Activated naive CD8-positive, alpha-beta T cell treated with anti-CD3 and anti-CD28 coated beads, Interleukin-2, amount 50 U/mL, for 24 hours (primary cell): Measurements from ENCODE around the gene TIAM2.
A peak's percentile ranks its signal among the peaks of the same experiment; 100 is the strongest.

Experiments
- ATAC-seq: fragments of 150-1000 bp; cut with Tn5 transposase; one replicate; pipeline ENCODE4 v1.10.0; 2021
- DNase-seq: peaks from one replicate; pipeline ENCODE4 v3.0.0; 2021
- H3K27ac Mint-ChIP-seq: one replicate; pipeline ENCODE4 v1.8.0; 2021; ENCODE audit warnings: mild to moderate bottlenecking, mixed read lengths
- H3K27me3 Mint-ChIP-seq: one replicate; pipeline ENCODE4 v1.8.0; 2021; ENCODE audit warnings: mixed read lengths
- H3K36me3 Mint-ChIP-seq: one replicate; pipeline ENCODE4 v1.8.0; 2021; ENCODE audit warnings: low read depth, mixed read lengths
- H3K4me1 Mint-ChIP-seq: one replicate; pipeline ENCODE4 v1.8.0; 2021; ENCODE audit warnings: mixed read lengths
- H3K4me3 Mint-ChIP-seq: one replicate; pipeline ENCODE4 v1.8.0; 2021; ENCODE audit warnings: mild to moderate bottlenecking, moderate library complexity, mixed read lengths
- H3K9me3 Mint-ChIP-seq: one replicate; pipeline ENCODE4 v1.8.0; 2021; ENCODE audit warnings: mixed read lengths

Gene TIAM2

DNA sequence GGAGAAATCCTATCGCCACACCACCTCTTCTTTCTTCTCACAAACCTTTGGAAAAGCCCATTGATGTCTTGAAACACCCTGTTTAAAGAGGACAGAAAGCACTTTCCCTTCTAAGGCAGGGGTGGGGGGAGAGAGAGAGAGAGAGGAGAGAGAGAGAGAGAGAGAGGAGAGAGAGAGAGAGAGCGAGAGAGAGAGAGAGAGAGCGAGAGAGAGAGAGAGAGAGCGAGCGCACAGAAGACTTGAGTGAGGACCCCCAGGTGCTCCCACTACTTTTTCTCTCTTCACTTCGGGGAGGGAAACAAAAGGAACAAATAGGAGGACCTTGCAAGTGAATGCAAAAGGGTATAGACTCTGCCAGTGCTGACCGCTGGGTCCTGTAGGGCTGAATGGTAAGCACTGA, 52.4 kb downstream of the TIAM2 start:
- no peak overlapping the region for H3K4me3 Mint-ChIP-seq
- H3K36me3 Mint-ChIP-seq = no peaks in the 10 kb centered on the region
- ATAC-seq = no peak
- no peak for DNase-seq
- H3K4me1 Mint-ChIP-seq = peaks cover 27% of the 10 kb centered on the region
- H3K27me3 Mint-ChIP-seq = peaks cover 13% of the 10 kb centered on the region
- H3K27ac Mint-ChIP-seq = no peak overlapping the region
- no peaks in the 10 kb centered on the region for H3K9me3 Mint-ChIP-seq

DNA sequence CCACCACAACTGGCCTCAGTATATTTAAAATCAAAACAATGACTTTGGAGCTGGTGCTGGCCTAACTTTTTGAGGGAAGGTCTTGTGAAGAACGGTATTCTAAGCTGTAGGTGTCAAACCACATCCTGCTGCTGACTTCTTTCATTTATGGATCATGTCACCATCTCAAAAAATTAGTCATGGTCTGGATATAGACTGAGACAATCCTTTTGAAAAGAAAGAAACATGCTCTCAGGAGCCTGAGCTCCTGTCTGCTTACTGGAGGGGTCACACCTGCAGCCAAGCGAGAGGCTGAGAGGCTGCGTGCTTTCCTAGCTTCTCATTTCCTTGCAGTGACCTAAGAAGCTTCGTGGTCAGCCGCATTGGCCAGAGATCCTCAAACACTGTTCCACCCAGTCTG, 55.2 kb downstream of the TIAM2 start:
- DNase-seq (peak; percentile 32), ATAC-seq (peak; percentile 96)
- H3K27me3 Mint-ChIP-seq = peaks cover 6% of the 10 kb centered on the region
- no peak overlapping the region for H3K4me3 Mint-ChIP-seq
- no peaks in the 10 kb centered on the region for H3K36me3 Mint-ChIP-seq
- peak overlapping the region; percentile 82 for H3K27ac Mint-ChIP-seq
- peaks cover 26% of the 10 kb centered on the region for H3K4me1 Mint-ChIP-seq
- no peaks in the 10 kb centered on the region for H3K9me3 Mint-ChIP-seq

DNA sequence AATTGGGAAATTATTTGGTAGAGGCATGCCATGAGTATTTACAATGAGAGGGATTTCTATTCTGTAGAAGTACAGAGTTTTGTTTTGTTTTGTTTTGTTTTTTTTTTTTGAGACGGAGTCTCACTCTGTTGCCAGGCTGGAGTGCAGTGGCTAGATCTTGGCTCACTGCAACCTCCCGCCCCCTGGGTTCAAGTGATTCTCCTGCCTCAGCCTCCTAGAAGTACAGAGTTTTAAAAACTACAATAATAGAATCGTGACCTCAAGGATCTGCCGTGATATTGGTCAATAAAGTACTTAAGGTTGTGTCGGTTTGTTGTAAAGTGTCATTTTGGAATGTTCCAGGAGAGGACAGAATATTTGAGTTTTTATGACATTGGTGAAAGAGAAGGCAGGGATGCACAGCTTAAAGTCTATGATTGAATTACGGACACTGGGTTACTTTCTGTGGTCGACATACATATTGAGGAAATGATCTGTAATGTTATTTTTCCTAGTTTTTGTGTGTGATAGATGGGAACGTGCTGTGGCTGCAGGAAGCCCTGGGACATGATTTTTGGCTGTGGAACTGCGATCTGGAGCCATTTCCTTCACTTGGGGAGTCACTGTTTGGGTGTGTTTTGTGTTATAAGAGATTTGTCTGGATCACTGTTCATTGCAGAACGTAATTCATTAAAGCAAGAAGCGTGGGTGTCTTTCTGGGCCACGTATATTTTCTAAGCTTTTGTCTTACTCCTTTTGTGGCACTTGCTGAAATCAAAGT, 59.6 kb downstream of the TIAM2 start:
- Mint-ChIP-seq H3K9me3 (no peaks in the 10 kb centered on the region), H3K4me3 (no peak overlapping the region), H3K4me1 (peaks cover 22% of the 10 kb centered on the region), H3K27me3 (peaks cover 6% of the 10 kb centered on the region), H3K36me3 (no peaks in the 10 kb centered on the region), H3K27ac (no peak overlapping the region)
- DNase-seq = no peak
- no peak for ATAC-seq

DNA sequence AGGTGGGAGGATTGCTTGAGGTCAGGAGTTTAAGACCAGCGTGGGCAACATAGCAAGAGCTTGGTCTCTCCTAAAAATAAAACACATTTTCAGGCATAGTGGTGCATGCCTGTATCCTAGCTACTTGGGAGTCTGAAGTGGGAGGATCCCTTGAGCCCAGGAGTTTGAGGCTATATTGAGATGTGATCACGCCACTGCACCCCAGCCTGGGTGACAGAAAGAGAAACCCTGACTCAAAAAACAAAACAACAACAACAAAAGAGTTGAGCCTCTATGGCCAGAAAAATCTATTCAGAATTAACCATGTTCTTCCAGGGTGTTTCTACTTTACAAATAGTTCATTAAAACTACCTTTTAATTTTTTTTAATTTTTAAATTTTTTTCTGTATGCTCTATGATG, 60.6 kb downstream of the TIAM2 start:
- Mint-ChIP-seq H3K4me1 (peaks cover 12% of the 10 kb centered on the region), H3K4me3 (no peak overlapping the region), H3K27ac (no peak overlapping the region), H3K36me3 (no peaks in the 10 kb centered on the region), H3K27me3 (peaks cover 6% of the 10 kb centered on the region), H3K9me3 (no peaks in the 10 kb centered on the region)
- ATAC-seq (no peak), DNase-seq (no peak)

DNA sequence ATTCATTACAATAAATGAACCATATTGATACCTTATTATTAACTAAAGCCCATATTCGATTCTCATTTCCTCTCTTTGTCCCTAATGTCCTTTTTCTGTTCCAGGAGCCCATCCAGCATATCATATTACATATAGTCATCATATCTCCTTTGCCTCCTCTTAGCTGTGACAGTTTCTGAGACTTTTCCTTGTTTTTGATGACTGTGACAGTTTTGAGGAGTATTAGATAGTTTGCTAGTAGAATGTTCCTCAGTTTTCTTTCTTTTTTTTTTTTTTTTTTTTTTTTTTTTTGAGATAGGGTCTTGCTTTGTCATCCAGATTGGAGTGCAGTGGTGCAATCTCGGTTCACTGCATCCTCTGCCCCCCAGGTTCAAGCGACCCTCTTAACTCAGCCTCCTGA, 61.6 kb downstream of the TIAM2 start:
- Mint-ChIP-seq H3K36me3 (no peaks in the 10 kb centered on the region), H3K4me1 (peaks cover 4% of the 10 kb centered on the region), H3K4me3 (no peak overlapping the region), H3K27me3 (peaks cover 6% of the 10 kb centered on the region), H3K9me3 (no peaks in the 10 kb centered on the region), H3K27ac (no peak overlapping the region)
- ATAC-seq (no peak), DNase-seq (no peak)

DNA sequence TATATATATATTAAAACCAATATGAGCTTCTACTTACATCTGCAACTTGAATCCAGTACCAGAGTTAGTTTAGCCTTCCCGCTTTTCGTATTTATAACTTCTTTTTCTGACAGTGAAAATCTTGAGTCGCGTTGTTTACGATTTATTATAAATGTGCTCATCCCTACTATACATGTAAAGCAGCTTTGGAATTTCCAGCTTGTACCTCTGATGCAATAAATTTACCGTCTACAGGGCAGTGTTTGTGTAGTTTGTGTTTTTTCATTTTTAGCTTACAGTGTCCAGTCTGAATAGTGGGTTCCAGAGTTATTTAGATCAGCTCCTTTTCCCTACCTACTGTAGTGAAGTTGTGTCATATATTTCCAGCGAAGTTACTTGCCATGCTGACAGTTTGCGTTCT, 66.3 kb downstream of the TIAM2 start:
- Mint-ChIP-seq H3K9me3 (peaks cover 5% of the 10 kb centered on the region), H3K27me3 (peaks cover 4% of the 10 kb centered on the region), H3K4me3 (no peak overlapping the region), H3K36me3 (peaks cover 3% of the 10 kb centered on the region), H3K27ac (no peak overlapping the region), H3K4me1 (peaks cover 4% of the 10 kb centered on the region)
- ATAC-seq (no peak), DNase-seq (no peak)

DNA sequence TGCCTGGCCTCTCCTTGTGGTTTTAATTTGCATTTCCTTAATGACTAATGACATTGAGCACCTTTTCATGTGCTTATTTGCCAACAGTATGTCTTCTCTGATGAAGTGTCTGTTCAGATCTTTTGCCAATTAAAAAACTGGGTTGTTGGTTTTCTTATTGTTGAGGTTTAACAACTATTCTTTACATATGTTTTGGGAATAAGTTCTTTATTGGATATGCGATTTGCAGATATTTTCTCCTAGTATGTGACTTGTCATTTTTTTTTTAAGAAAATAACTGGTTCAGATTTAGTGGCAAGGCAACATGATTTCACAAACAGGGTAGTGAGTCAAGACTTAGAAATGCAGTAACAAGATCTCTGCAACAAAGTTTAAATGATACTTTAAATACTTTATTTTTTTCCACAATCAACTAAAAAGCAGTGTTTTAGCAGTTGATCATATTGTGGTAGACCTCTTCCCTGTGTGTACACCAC, 67.8 kb downstream of the TIAM2 start:
- H3K9me3 Mint-ChIP-seq = peaks cover 5% of the 10 kb centered on the region
- H3K27me3 Mint-ChIP-seq = peaks cover 4% of the 10 kb centered on the region
- no peak overlapping the region for H3K27ac Mint-ChIP-seq
- ATAC-seq (no peak), DNase-seq (no peak)
- no peak overlapping the region for H3K4me3 Mint-ChIP-seq
- H3K4me1 Mint-ChIP-seq = peaks cover 4% of the 10 kb centered on the region
- H3K36me3 Mint-ChIP-seq = peaks cover 3% of the 10 kb centered on the region

DNA sequence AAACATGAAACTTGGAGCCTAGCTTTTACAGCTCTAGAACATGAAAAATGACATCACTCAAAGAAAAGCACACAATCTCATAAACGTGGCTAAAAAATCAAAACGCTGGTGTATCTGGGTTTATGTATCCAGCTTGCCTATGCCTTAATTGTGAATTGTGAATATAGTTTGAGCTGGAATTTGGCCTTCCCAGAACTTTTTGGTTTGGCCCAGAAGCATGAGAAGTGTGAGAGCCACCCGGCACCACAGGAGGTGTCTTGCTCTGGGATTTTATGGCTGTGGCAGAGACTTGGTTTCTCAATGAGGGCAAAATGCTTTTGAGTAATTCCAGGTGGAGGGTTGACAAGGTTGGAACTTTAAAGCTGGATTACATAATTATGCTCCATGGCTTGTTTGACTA, 69.2 kb downstream of the TIAM2 start:
- DNase-seq = no peak
- H3K36me3 Mint-ChIP-seq = peaks cover 3% of the 10 kb centered on the region
- peaks cover 2% of the 10 kb centered on the region for H3K4me1 Mint-ChIP-seq
- H3K4me3 Mint-ChIP-seq = no peak overlapping the region
- H3K27ac Mint-ChIP-seq = no peak overlapping the region
- peaks cover 4% of the 10 kb centered on the region for H3K27me3 Mint-ChIP-seq
- no peak for ATAC-seq
- peaks cover 5% of the 10 kb centered on the region for H3K9me3 Mint-ChIP-seq

DNA sequence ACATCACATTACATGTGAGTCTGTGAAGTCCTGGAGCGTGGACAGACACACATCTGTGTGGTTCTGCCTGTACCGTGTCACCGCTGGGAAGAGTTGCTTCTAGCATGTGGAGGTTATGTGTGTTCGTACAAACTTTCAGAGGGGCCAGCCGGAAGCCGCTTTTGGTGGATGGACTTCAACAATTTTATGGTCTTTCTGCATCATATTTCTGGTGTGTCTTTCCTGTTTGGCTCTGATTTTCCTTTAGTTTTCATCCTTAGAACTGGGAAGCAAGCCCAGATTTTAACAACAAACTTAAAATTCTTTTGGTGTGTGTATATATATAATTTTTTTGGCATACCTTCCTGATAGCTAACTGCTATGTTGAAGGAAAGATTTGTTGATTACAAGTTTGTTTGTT, 71.2 kb downstream of the TIAM2 start:
- DNase-seq (no peak), ATAC-seq (no peak)
- Mint-ChIP-seq H3K4me1 (peaks cover 2% of the 10 kb centered on the region), H3K27ac (no peak overlapping the region), H3K4me3 (no peak overlapping the region), H3K36me3 (peaks cover 3% of the 10 kb centered on the region), H3K27me3 (peaks cover 9% of the 10 kb centered on the region), H3K9me3 (peaks cover 5% of the 10 kb centered on the region)

DNA sequence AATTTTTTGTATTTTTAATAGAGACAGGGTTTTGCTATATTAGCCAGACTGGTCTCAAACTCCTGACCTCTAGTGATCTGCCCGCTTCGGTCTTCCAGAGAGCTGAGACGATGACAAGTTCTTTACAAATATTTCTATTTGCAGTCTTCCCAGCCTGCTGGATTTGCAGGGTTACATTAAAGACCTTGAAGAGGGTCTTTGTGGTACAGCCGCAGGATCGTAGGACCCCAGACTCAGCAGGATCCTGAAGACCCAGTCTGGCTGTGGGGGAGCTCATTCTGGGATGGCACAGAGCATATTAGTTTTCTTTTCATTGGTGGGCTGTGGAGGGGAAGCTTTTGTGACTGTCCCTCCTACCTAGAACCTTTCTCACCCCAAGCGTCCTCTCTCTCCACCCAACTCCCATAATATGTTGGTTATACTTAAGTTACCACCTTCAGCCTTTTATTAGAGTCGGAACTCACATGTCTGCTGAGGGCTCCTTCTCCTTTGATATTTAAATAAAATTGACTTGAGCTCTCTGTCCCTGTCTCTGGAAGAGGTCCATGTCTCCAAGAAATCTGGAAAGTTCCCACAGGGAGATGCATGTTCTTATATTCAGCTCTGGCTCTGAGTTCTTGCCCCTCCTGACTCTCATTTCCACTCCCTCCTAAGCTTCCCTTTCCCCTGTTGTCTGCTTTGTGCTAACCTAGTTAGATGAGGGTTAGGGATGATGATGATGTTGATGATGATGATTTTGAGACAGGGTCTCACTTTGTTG, 72.0 kb downstream of the TIAM2 start:
- H3K9me3 Mint-ChIP-seq = peaks cover 5% of the 10 kb centered on the region
- ATAC-seq = no peak
- no peak overlapping the region for H3K4me3 Mint-ChIP-seq
- peaks cover 3% of the 10 kb centered on the region for H3K36me3 Mint-ChIP-seq
- peaks cover 12% of the 10 kb centered on the region for H3K27me3 Mint-ChIP-seq
- DNase-seq = no peak
- no peak overlapping the region for H3K27ac Mint-ChIP-seq
- H3K4me1 Mint-ChIP-seq = peaks cover 2% of the 10 kb centered on the region

DNA sequence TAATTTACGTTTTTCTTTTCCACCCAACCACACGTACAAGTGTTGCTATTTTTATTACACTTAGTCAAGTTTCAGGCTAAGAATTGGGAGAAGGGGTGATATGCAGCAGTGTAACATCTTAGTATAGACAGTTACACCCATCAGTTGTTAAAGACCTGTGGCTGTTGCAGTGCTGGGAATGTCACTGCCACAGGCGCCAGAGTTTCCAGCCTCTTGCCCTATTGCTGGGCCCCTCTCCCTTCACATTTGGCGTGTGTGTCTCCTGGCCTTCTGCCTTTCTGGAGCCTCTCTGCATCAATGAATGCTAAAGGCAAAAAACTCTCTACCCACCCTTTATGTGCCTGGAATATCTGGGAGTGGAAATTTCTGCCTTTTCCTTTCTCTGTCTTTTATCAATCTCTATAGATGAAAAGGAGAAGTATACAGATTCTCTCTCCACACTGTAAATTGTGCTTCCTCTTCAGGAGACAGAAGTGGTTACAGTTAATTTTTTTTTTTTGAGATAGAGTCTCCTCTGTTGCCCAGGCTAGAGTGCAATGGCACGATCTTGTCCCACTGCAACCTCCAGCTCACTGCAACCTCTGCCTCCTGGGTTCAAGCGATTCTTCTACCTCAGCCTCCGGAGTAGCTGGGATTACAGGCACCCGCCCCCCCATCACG, 73.0 kb downstream of the TIAM2 start:
- Mint-ChIP-seq H3K4me3 (no peak overlapping the region), H3K27ac (no peak overlapping the region), H3K27me3 (peaks cover 17% of the 10 kb centered on the region), H3K4me1 (no peaks in the 10 kb centered on the region), H3K36me3 (no peaks in the 10 kb centered on the region), H3K9me3 (no peaks in the 10 kb centered on the region)
- DNase-seq (no peak), ATAC-seq (no peak)

DNA sequence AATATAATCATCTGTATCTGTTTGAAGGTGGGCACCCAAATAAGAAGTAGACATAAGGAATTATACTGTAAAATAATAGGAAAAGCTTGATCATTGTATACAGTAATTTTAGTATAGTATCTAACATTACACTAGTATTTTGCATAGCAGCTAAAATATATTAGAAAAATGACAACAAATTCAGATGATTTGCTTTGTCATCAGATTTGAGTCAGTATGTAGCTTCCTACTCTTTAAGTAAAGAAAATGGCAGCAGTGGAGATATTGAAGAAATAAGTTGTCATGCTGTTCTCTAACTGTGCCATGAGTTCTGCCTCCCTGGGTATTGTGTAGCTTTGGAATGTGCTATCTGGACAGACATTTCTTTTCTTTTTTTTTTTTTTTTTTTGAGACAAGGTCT, 74.4 kb downstream of the TIAM2 start:
- Mint-ChIP-seq H3K4me3 (no peak overlapping the region), H3K36me3 (no peaks in the 10 kb centered on the region), H3K27me3 (peaks cover 17% of the 10 kb centered on the region), H3K27ac (no peak overlapping the region), H3K4me1 (no peaks in the 10 kb centered on the region), H3K9me3 (no peaks in the 10 kb centered on the region)
- ATAC-seq (no peak), DNase-seq (no peak)

DNA sequence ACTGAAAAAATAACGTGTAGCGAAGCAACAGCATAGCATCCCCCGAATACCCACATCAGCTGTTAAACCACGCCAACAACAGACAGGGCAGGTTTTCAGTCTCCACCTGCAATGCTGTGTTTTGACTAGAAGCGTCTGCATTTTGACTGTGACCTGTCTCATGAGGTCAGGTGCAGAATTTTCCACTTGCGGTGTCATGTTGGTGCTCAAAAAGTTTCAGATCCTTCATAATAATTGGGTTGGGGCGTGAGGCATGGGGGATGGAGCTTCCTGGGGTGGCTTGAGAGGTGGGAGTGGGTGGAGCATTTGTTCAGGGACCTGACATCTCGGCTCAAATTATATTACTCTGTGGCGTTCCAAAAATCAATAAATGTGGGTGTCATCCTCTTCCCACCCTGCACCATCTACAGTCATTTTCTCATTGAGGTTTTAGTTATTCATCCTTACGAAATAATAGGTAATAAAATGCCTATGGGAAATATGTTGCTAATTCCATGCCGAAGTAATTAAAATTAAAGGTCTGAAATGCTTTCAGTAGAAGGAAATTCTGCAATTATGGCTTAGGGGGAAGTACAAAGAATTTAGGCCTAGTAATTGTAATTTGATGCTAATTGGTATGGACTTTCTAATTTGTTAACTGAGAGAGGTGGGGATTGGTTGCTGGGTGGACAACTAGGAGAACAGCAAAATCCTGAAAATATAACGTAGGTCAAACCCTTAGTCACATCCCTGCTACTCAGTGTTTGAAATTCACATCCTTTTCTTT, 81.0 kb downstream of the TIAM2 start:
- Mint-ChIP-seq H3K36me3 (no peaks in the 10 kb centered on the region), H3K27me3 (peaks cover 10% of the 10 kb centered on the region), H3K4me3 (no peak overlapping the region), H3K4me1 (peaks cover 23% of the 10 kb centered on the region), H3K9me3 (no peaks in the 10 kb centered on the region), H3K27ac (no peak overlapping the region)
- DNase-seq (no peak), ATAC-seq (no peak)

DNA sequence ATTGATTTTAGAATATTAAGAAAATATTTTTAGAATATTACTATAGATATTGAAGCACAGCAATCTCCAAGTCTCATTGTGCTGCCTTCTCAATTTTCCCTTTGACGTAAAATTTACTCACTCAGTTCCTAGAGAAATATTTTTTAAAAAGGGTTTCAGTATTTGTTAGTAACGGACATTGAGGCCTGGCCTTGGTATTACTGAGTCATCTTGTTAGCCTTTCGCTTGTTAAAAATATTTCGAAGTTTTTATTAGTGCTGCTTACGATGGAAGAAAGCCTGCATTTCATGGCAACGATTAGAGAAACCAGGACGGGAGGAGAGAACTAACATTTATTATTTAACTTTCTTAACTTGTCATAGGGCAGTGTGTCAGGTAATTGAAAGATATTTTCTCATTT, 82.2 kb downstream of the TIAM2 start:
- no peak for DNase-seq
- no peak for ATAC-seq
- Mint-ChIP-seq H3K9me3 (no peaks in the 10 kb centered on the region), H3K4me3 (no peak overlapping the region), H3K4me1 (peaks cover 24% of the 10 kb centered on the region), H3K27ac (no peak overlapping the region), H3K27me3 (peaks cover 6% of the 10 kb centered on the region), H3K36me3 (no peaks in the 10 kb centered on the region)
